Prostate gland (tissue), 2 donors: ENCODE data around the gene RELCH. TPM values are rescaled to one million over a fixed set of nuclear protein-coding genes. Genes with fewer than 3 reads are reported as not detected.

Experiments used
- DNase-seq: peaks from one replicate; pipeline ENCODE4 v3.0.0-alpha.2; 2019; ENCODE audit warnings: low spot score
- H3K27ac ChIP-seq, 2 donors: fragments of 200-600 bp; sonication (generic); 2 replicates each; pipeline ENCODE4 v1.5.1; 2017 to 2019
- H3K27me3 ChIP-seq: fragments of 200-600 bp; sonication (generic); replicated peaks from 2 replicates; pipeline ENCODE4 v1.5.1; 2019; ENCODE audit not compliant: insufficient read depth
- H3K36me3 ChIP-seq, 2 donors: fragments of 200-600 bp; sonication (generic); 1 replicate in 1 of 2; 2 replicates in 1 of 2; pipeline versions ENCODE4 v1.5.1 to v1.8.1; 2017 to 2019
- H3K4me1 ChIP-seq: fragments of 200-600 bp; sonication (generic); replicated peaks from 2 replicates; pipeline ENCODE4 v1.5.1; 2019
- H3K4me3 ChIP-seq, 2 donors: fragments of 200-600 bp; sonication (generic); 2 replicates each; pipeline ENCODE4 v1.5.1; 2017 to 2019
- H3K9me3 ChIP-seq: fragments of 200-600 bp; sonication (generic); 2 replicates; pipeline ENCODE4 v1.5.1; 2017
- CTCF ChIP-seq, 4 experiments: fragments of 200-600 bp in 2 of 4; fragments of 450-650 bp in 2 of 4; sonication (generic) in 2 of 4; IDR thresholded peaks; 1 replicate in 3 of 4; 2 replicates in 1 of 4; pipeline ENCODE4 v1.5.1; 2016 to 2019; ENCODE audit warnings: antibody characterized with exemption in 4 of 4, mild to moderate bottlenecking in 2 of 4, moderate library complexity in 2 of 4
- POLR2A ChIP-seq: fragments of 450-650 bp; IDR thresholded peaks from one replicate; pipeline ENCODE4 v1.6.1; 2016; ENCODE audit warnings: antibody characterized with exemption, mild to moderate bottlenecking
- POLR2AphosphoS5 ChIP-seq: sonication (generic); formaldehyde crosslinking; IDR thresholded peaks from one replicate; pipeline ENCODE4 v1.6.1; 2017; ENCODE audit warnings: antibody characterized with exemption
- WGBS: methylation state at CpG from one replicate; pipeline ENCODE4 v1.1.5; 2018; 5-methylcytosine and 5-hydroxymethylcytosine counted together
- intact Hi-C: fragments of 100-400 bp; cut with DNase I; formaldehyde crosslinking; loops from one replicate; pipeline ENCODE4 v1.14.2; 2022
- total RNA-seq, 2 donors: library from RNA; depleted of rRNA; stranded (reverse); fragments of >200 nt; gene quantifications; one replicate each; pipeline ENCODE4 v1.1.0, GENCODE V29; 2016

The RELCH gene
- total RNA-seq, 2 donors from 2014 or later: 34.8 to 49.0 TPM

DNA sequence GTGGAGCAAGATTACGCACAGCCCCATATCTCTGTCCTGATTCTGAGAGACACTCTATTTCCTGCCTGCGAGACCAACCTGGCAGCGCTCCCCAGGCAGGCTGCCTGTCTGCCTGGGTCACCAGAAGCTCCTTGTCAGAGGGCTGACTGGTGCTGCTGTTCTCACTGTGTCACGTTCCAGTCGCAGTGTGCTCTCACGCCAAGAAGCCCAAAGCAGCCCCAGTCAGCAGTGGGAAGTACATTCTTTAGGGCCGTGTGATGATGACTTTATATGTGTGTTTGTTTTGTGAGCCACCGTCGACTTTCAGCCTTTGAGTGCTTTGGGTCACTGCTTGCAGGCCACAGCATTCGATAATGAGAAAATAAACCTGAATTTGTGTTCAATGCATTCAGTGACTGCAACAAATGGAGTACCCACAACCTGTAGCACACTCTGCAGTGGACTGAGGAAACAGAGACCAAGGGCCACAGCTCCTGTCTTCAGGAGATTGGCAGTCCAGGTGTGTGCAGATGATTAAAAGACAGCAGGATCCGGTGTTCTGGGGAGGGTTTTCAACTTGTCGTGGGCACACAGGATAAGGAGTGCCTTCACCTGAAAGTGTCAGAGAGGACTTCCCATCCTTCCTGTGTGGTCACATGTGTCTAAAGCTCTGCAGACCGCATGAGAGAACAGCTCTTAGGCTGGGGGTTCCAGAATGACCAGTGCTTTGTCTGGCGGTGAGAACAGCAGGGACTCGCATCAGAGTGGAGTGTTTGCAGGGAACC is 142.8 kb downstream of the RELCH start:
- Histone ChIP-seq H3K27me3 (no peaks in the 10 kb centered on the region), H3K4me3 (no peak overlapping the region), H3K4me1 (no peaks in the 10 kb centered on the region), H3K9me3 (no peaks in the 10 kb centered on the region), H3K27ac (no peak overlapping the region), H3K36me3 (no peaks in the 10 kb centered on the region)
- WGBS: 43% methylated on average over 15 of the region's 15 CpGs
- DNase-seq: peak; percentile 10
- intact Hi-C loops: no loop called here
- no peak for TF ChIP-seq POLR2A
- TF ChIP-seq POLR2AphosphoS5: no peak
- no peak for TF ChIP-seq CTCF (IDR thresholded peaks at IDR 0.05)

- Histone ChIP-seq H3K4me1 (no peaks in the 10 kb centered on the region), H3K27me3 (no peaks in the 10 kb centered on the region), H3K36me3 (no peaks in the 10 kb centered on the region), H3K4me3 (no peak overlapping the region), H3K9me3 (no peaks in the 10 kb centered on the region), H3K27ac (no peak overlapping the region)
- 88% methylated on average over 7 of the region's 7 CpGs for WGBS
- intact Hi-C loops: no loop called here
- DNase-seq: no peak
- TF ChIP-seq CTCF (IDR thresholded peaks at IDR 0.05) (no peak), POLR2AphosphoS5 (no peak), POLR2A (no peak)
These were observed 143.6 kb downstream of the RELCH start for GRCh38 chr18:62330650-62331049.

GRCh38 chr18:62331581-62332356 is 144.7 kb downstream of the RELCH start:
- no peak for TF ChIP-seq CTCF (IDR thresholded peaks at IDR 0.05)
- TF ChIP-seq POLR2A: no peak
- TF ChIP-seq POLR2AphosphoS5: no peak
- H3K9me3 ChIP-seq: no peaks in the 10 kb centered on the region
- H3K27me3 ChIP-seq: no peaks in the 10 kb centered on the region
- no peaks in the 10 kb centered on the region for H3K4me1 ChIP-seq
- intact Hi-C loops: no loop called here
- DNase-seq: no peak
- WGBS: 80% methylated on average over 8 of the region's 8 CpGs
- H3K4me3 ChIP-seq: no peak overlapping the region
- H3K27ac ChIP-seq: no peak overlapping the region
- no peaks in the 10 kb centered on the region for H3K36me3 ChIP-seq

DNA sequence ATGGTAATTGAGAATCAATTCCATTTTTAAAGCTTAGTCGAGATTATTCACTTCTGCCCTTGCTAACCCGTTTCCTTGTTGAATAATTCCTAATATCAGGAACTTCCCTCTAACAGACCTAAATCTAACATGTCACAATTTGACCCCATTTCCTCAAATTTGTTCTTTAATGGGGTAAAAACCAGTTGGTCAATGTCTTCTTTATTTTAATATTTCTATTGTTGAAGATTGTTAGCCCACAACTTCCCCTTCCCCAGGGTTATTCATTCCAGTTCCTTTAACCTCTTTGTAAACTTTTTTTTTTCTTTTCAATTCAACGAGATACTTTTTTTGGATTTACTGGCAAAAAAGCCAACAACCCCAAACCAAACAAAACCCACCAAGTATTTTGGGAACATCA is 145.4 kb downstream of the RELCH start:
- Histone ChIP-seq H3K4me3 (no peak overlapping the region), H3K9me3 (no peaks in the 10 kb centered on the region), H3K4me1 (no peaks in the 10 kb centered on the region), H3K27me3 (no peaks in the 10 kb centered on the region), H3K27ac (no peak overlapping the region), H3K36me3 (no peaks in the 10 kb centered on the region)
- WGBS: 72% methylated on average over 3 of the region's 3 CpGs
- no peak for TF ChIP-seq POLR2AphosphoS5
- TF ChIP-seq POLR2A: no peak
- no peak for TF ChIP-seq CTCF (IDR thresholded peaks at IDR 0.05)
- intact Hi-C loops: no loop called here
- no peak for DNase-seq
